Breast epithelium (tissue), 4 donors: Measurements from ENCODE around the gene ELOVL2. TPM values are rescaled to one million over a fixed set of nuclear protein-coding genes. Genes with fewer than 3 reads are reported as not detected.

Experiments
- DNase-seq, 2 donors: peaks; one replicate each; pipeline ENCODE4 v3.0.0-alpha.2; 2019; ENCODE audit warnings: low spot score in 2 of 2
- H3K27ac ChIP-seq, 2 donors: fragments of 200-600 bp; sonication (generic) in 1 of 2; one replicate each; pipeline ENCODE4 v1.5.1; 2016 to 2019; ENCODE audit warnings: mild to moderate bottlenecking in 1 of 2
- H3K27me3 ChIP-seq, 2 donors: fragments of 200-600 bp; sonication (generic) in 1 of 2; one replicate each; pipeline versions ENCODE4 v1.5.1 to v1.6.0; 2017 to 2019; ENCODE audit warnings: control low read depth in 1 of 2, mild to moderate bottlenecking in 1 of 2
- H3K36me3 ChIP-seq: fragments of 200-600 bp; one replicate; pipeline ENCODE4 v1.5.1; 2019
- H3K4me1 ChIP-seq, 2 donors: fragments of 200-600 bp; sonication (generic); one replicate each; pipeline ENCODE4 v1.5.1; 2016 to 2019; ENCODE audit warnings: control low read depth in 1 of 2
- H3K4me3 ChIP-seq, 3 donors: fragments of 200-600 bp; sonication (generic); 1 replicate in 2 of 3; 2 replicates in 1 of 3; pipeline ENCODE4 v1.5.1; 2016 to 2019; ENCODE audit warnings: mild to moderate bottlenecking in 3 of 3, moderate library complexity in 2 of 3
- H3K9me3 ChIP-seq, 2 donors: fragments of 200-600 bp; sonication (generic) in 1 of 2; one replicate each; pipeline ENCODE4 v1.5.1; 2016 to 2019; ENCODE audit warnings: control low read depth in 1 of 2
- POLR2A ChIP-seq: fragments of 450-650 bp; IDR thresholded peaks from one replicate; pipeline ENCODE4 v1.6.1; 2016; ENCODE audit warnings: antibody characterized with exemption, mild to moderate bottlenecking, moderate library complexity
- POLR2AphosphoS5 ChIP-seq, 3 donors: sonication (generic); formaldehyde crosslinking; IDR thresholded peaks; one replicate each; pipeline ENCODE4 v1.6.1; 2017; ENCODE audit warnings: antibody characterized with exemption in 3 of 3
- intact Hi-C: fragments of 100-400 bp; cut with DNase I; formaldehyde crosslinking; loops from one replicate; pipeline ENCODE4 v1.15.1; 2023; ENCODE audit warnings: low total_unique reads
- total RNA-seq, 3 donors: library from RNA; depleted of rRNA; stranded (reverse); fragments of >200 nt; gene quantifications; one replicate each; pipeline ENCODE4 v1.1.0, GENCODE V29; 2016
- TF ChIP-seq, protein P1 (sequence below), 3 donors: fragments of 450-650 bp; IDR thresholded peaks; one replicate each; pipeline ENCODE4 v1.5.1; 2016 to 2017; ENCODE audit warnings: antibody characterized with exemption in 3 of 3, mild to moderate bottlenecking in 3 of 3, moderate library complexity in 3 of 3

ELOVL2 gene
- total RNA-seq, 3 donors from 2014 or later, result 0.64 to 11.1 (median 2.6) TPM

DNA sequence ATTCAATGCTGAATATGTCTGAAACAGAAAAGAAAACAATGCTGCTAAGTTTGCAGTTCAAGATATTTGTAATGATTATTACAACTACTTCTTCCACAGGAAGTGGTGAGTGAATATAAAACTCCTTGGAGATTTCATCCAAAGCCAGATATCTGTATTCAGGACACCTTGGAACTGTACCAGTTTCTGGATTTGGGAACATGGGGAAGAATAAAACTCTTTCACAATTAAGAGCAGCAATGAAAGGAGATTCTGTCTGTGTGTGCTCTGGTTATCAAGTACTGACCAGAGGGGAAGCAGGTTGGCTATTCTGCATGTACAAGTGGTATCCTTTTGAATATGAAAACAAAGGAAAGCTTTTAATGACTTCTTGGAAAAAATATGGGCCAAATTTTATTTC is 21.1 kb downstream of the ELOVL2 start:
- Histone ChIP-seq H3K27me3 (no peaks in the 10 kb centered on the region), H3K4me3 (no peak overlapping the region), H3K9me3 (no peaks in the 10 kb centered on the region), H3K4me1 (no peaks in the 10 kb centered on the region), H3K27ac (no peak overlapping the region), H3K36me3 (no peaks in the 10 kb centered on the region)
- intact Hi-C loops, result no loop called here
- TF ChIP-seq POLR2A (no peak), POLR2AphosphoS5 (IDR thresholded peaks at IDR 0.05) (no peak)
- TF ChIP-seq, protein P1, sequence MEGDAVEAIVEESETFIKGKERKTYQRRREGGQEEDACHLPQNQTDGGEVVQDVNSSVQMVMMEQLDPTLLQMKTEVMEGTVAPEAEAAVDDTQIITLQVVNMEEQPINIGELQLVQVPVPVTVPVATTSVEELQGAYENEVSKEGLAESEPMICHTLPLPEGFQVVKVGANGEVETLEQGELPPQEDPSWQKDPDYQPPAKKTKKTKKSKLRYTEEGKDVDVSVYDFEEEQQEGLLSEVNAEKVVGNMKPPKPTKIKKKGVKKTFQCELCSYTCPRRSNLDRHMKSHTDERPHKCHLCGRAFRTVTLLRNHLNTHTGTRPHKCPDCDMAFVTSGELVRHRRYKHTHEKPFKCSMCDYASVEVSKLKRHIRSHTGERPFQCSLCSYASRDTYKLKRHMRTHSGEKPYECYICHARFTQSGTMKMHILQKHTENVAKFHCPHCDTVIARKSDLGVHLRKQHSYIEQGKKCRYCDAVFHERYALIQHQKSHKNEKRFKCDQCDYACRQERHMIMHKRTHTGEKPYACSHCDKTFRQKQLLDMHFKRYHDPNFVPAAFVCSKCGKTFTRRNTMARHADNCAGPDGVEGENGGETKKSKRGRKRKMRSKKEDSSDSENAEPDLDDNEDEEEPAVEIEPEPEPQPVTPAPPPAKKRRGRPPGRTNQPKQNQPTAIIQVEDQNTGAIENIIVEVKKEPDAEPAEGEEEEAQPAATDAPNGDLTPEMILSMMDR (IDR thresholded peaks at IDR 0.05), result no peak
- DNase-seq, result no peak

DNA sequence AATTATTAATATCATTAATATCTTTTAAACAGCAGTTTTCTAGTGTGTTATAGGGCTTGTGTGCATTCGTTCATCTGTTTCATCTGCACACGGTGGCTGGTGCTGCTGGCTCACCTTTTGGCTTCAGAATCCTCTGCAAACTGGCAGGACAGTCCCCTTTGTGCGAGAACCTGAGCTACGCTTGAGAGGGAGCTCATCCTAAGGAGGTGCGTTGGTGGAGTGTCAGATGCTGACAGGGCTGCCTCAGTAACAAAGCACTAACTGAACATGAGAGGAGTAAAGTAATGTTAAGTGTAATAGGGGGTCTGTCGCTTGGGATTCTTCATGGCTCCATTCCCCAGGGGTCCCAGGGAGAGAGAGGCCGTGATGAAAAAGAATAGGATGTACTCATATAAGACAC is 22.4 kb downstream of the ELOVL2 start:
- peak overlapping the region in 1 of 2 donors; percentile 10 for H3K27ac ChIP-seq
- H3K9me3 ChIP-seq, result no peaks in the 10 kb centered on the region
- no peak overlapping the region for H3K4me3 ChIP-seq
- intact Hi-C loops, result no loop called here
- TF ChIP-seq POLR2A (no peak), POLR2AphosphoS5 (IDR thresholded peaks at IDR 0.05) (no peak)
- TF ChIP-seq, protein P1 (IDR thresholded peaks at IDR 0.05), result no peak
- no peaks in the 10 kb centered on the region for H3K4me1 ChIP-seq
- DNase-seq, result no peak
- no peaks in the 10 kb centered on the region for H3K27me3 ChIP-seq
- H3K36me3 ChIP-seq, result no peaks in the 10 kb centered on the region

DNA sequence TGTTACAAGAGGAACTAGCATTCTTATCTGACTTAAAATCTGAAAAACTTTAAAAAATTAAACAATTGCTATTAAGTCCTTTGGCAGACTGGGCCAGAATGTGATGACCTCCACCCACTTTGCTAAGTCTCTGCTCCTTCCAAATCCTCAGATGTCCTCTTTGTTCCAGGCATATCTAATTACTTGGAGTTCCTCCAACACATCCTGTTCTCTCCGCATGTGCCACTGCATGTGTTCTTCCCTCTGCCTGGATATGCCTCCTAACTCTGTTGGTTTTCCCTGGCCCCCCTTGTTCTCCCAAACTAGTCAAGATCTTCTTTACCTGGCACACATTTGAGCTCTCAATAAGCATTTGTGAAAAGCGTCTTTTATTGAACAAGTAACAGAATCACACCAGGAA is 23.1 kb downstream of the ELOVL2 start:
- no peaks in the 10 kb centered on the region for H3K9me3 ChIP-seq
- no peaks in the 10 kb centered on the region for H3K4me1 ChIP-seq
- H3K27me3 ChIP-seq, result no peaks in the 10 kb centered on the region
- DNase-seq, result no peak
- H3K27ac ChIP-seq, result no peak overlapping the region
- intact Hi-C loops, result no loop called here
- H3K36me3 ChIP-seq, result no peaks in the 10 kb centered on the region
- H3K4me3 ChIP-seq, result no peak overlapping the region
- TF ChIP-seq, protein P1 (IDR thresholded peaks at IDR 0.05), result no peak
- TF ChIP-seq POLR2AphosphoS5 (IDR thresholded peaks at IDR 0.05), result no peak
- TF ChIP-seq POLR2A, result no peak

DNA sequence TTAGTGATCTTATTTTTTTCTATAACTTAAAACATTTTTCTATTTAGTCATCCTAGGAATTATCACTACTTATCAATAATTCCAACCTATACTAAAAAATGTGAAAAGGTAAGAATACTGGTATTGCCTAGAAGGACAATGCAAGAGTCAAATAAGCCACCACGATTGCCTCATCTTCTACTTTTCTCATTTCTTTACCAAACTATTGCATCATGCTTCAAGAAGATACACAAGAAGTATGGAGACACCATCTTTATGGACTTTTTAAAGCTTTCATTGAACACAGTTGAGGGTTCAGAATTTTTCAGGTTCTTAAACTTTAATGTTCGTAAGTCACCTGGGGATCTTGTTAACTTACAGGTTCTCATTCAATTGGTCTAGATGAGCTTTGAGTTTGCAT is 25.9 kb downstream of the ELOVL2 start:
- no peaks in the 10 kb centered on the region for H3K9me3 ChIP-seq
- H3K36me3 ChIP-seq, result no peaks in the 10 kb centered on the region
- intact Hi-C loops, result no loop called here
- H3K27ac ChIP-seq, result no peak overlapping the region
- H3K4me3 ChIP-seq, result no peak overlapping the region
- no peaks in the 10 kb centered on the region for H3K27me3 ChIP-seq
- DNase-seq, result no peak
- TF ChIP-seq, protein P1 (IDR thresholded peaks at IDR 0.05), result no peak
- no peak for TF ChIP-seq POLR2A
- no peak for TF ChIP-seq POLR2AphosphoS5 (IDR thresholded peaks at IDR 0.05)
- H3K4me1 ChIP-seq, result no peaks in the 10 kb centered on the region

DNA sequence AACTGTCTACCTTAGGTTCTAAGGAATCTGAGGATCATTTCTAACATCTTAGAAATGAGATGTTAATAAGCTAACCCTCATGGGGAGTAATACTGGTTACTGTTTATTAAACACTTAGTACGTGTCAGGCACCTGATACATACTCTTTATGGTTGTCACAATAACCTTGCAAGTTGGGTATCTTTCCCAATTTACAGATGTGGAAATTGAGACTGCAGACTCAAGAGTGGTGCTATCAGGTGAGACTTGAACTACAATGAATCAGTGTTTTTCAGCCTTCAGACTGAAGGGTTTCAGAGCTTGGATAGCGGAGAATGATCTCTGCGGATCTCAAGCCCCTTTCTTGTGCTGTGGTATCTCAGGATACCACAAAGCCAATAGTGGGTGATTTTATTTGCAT is 27.0 kb downstream of the ELOVL2 start:
- H3K27me3 ChIP-seq, result no peaks in the 10 kb centered on the region
- no peak overlapping the region for H3K27ac ChIP-seq
- intact Hi-C loops, result no loop called here
- no peak overlapping the region for H3K4me3 ChIP-seq
- H3K36me3 ChIP-seq, result no peaks in the 10 kb centered on the region
- DNase-seq, result no peak
- H3K9me3 ChIP-seq, result no peaks in the 10 kb centered on the region
- no peak for TF ChIP-seq POLR2AphosphoS5 (IDR thresholded peaks at IDR 0.05)
- TF ChIP-seq POLR2A, result no peak
- TF ChIP-seq, protein P1 (IDR thresholded peaks at IDR 0.05), result no peak
- no peaks in the 10 kb centered on the region for H3K4me1 ChIP-seq
